SK-N-SH (cell line): ENCODE measurements around the gene OR1N1. TPM values are rescaled to one million over a fixed set of nuclear protein-coding genes. Genes with fewer than 3 reads are reported as not detected.

Source experiments
- CTCF ChIA-PET: fragments of 300-600, 350-600 bp; formaldehyde crosslinking; extraction: SDS; loops from one replicate; lab custom pipeline; 2021; lab: Yijun Ruan, JAX
- POLR2A ChIA-PET: fragments of 350-600 bp; sonication (Branson Sonifier 250); formaldehyde crosslinking; extraction: SDS; loops from one replicate; lab custom pipeline; 2020; ENCODE audit warnings: antibody characterized with exemption, inconsistent platforms; lab: Yijun Ruan, JAX
- DNase-seq: peaks from one replicate; pipeline ENCODE4 v3.0.0; 2012
- H2AFZ ChIP-seq: fragments of 200-600 bp; sonication (generic); 2 replicates; pipeline ENCODE4 v1.8.1; 2016; ENCODE audit warnings: antibody characterized with exemption, mild to moderate bottlenecking, low read depth
- H3F3A ChIP-seq: fragments of 200-600 bp; sonication (generic); replicated peaks from 2 replicates; pipeline ENCODE3; 2016; ENCODE audit warnings: antibody characterized with exemption, mild to moderate bottlenecking; ENCODE audit not compliant: insufficient read depth
- H3K27ac ChIP-seq, 2 experiments: fragments of 200-500 bp in 1 of 2; fragments of 200-600 bp in 1 of 2; sonication (Bioruptor generic) in 1 of 2; sonication (generic), shearing (Covaris generic) in 1 of 2; 2 replicates each; pipeline versions ENCODE4 v1.5.1 to v1.6.1; 2014 to 2016; ENCODE audit warnings: low read depth in 2 of 2, inconsistent platforms in 1 of 2, low read length in 1 of 2, mild to moderate bottlenecking in 1 of 2, mixed read lengths in 1 of 2
- H3K27me3 ChIP-seq: fragments of 200-600 bp; sonication (generic), shearing (Covaris generic); 2 replicates; pipeline ENCODE4 v1.6.1; 2016; ENCODE audit warnings: mixed run types; ENCODE audit not compliant: insufficient read depth
- H3K36me3 ChIP-seq, 2 experiments: fragments of 200-500 bp in 1 of 2; fragments of 200-600 bp in 1 of 2; sonication (Bioruptor generic) in 1 of 2; sonication (generic) in 1 of 2; replicated peaks in 1 of 2; 2 replicates each; pipeline versions ENCODE3 to v1.5.1; 2014 to 2016; ENCODE audit warnings: low read length in 1 of 2, mild to moderate bottlenecking in 1 of 2; ENCODE audit not compliant: insufficient read depth in 2 of 2, control insufficient read depth in 1 of 2
- H3K4me1 ChIP-seq, 2 experiments: fragments of 200-500 bp in 1 of 2; fragments of 200-600 bp in 1 of 2; sonication (Bioruptor generic) in 1 of 2; sonication (generic), shearing (Covaris generic) in 1 of 2; 2 replicates each; pipeline versions ENCODE4 v1.5.1 to v1.6.1; 2014 to 2016; ENCODE audit warnings: low read depth in 1 of 2, low read length in 1 of 2, mixed run types in 1 of 2; ENCODE audit not compliant: insufficient read depth in 2 of 2, control insufficient read depth in 1 of 2
- H3K4me2 ChIP-seq: fragments of 200-600 bp; sonication (generic), shearing (Covaris generic); 2 replicates; pipeline ENCODE4 v1.6.1; 2017; ENCODE audit warnings: mixed run types
- H3K4me3 ChIP-seq, 2 experiments: fragments of 200-500 bp in 1 of 2; fragments of 200-600 bp in 1 of 2; sonication (Bioruptor generic) in 1 of 2; sonication (generic), shearing (Covaris generic) in 1 of 2; 2 replicates each; pipeline versions ENCODE4 v1.5.1 to v1.8.1; 2014 to 2016; ENCODE audit warnings: low read depth in 2 of 2, inconsistent platforms in 1 of 2, low read length in 1 of 2, mild to moderate bottlenecking in 1 of 2, mixed read lengths in 1 of 2, moderate library complexity in 1 of 2
- H3K79me2 ChIP-seq: fragments of 200-600 bp; sonication (generic); 2 replicates; pipeline ENCODE4 v1.8.1; 2017; ENCODE audit warnings: mild to moderate bottlenecking; ENCODE audit not compliant: insufficient read depth
- H3K9ac ChIP-seq: fragments of 200-600 bp; sonication (generic); 2 replicates; pipeline ENCODE4 v1.6.1; 2017; ENCODE audit warnings: mixed run types
- H3K9me2 ChIP-seq: fragments of 200-600 bp; sonication (generic); 2 replicates; pipeline ENCODE4 v1.6.1; 2017; ENCODE audit warnings: mixed run types
- H3K9me3 ChIP-seq: fragments of 200-600 bp; sonication (generic); 2 replicates; pipeline ENCODE4 v1.6.1; 2017; ENCODE audit warnings: mixed run types, mild to moderate bottlenecking, moderate library complexity
- H4K20me1 ChIP-seq: fragments of 200-600 bp; sonication (generic); 2 replicates; pipeline ENCODE4 v1.6.1; 2017; ENCODE audit warnings: mild to moderate bottlenecking, mixed run types; ENCODE audit not compliant: insufficient read depth
- CHD2 ChIP-seq: fragments of 150-350 bp; IDR thresholded peaks from 2 replicates; pipeline ENCODE4 v1.6.1; 2018; ENCODE audit warnings: low read length; ENCODE audit not compliant: partially characterized antibody
- WGBS: methylation state at CpG from one replicate; pipeline ENCODE4 v1.1.6; 2017; ENCODE audit warnings: low lambda C conversion rate; 5-methylcytosine and 5-hydroxymethylcytosine counted together
- polyA plus RNA-seq, 3 experiments: library from polyadenylated mRNA; depleted of rRNA; stranded (reverse); fragments of >200 nt; gene quantifications; 2 replicates each; pipeline ENCODE4 v1.2.3, GENCODE V29; 2012

Gene OR1N1
- polyA plus RNA-seq, 1 of the 3 experiments (the other 2 are of a cell fraction): not detected

DNA sequence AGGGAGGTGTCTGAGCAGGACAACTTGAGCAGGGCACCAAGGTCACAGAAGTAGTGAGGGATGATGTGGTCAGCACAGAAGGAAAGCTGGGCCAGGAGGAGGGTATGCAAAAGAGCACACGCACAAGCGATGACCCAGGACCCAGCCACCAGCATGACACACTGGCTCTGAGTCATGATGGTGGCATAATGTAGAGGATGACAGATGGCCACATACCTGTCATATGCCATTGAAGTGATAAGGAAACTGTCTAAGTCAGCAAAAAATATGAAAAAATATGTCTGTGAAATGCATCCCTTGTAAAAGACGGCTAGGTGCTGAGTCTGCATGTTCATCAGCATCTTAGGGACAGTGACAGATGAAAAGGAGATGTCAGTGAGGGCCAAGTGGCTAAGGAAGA lies 49.7 kb downstream of the OR1N1 start:
- H3K4me1 ChIP-seq: no peaks in the 10 kb centered on the region
- H3K4me3 ChIP-seq: no peak overlapping the region
- no peaks in the 10 kb centered on the region for H3K27me3 ChIP-seq
- no peaks in the 10 kb centered on the region for H3F3A ChIP-seq
- H3K4me2 ChIP-seq: no peak overlapping the region
- no peaks in the 10 kb centered on the region for H3K79me2 ChIP-seq
- 57% methylated on average over 3 of the region's 3 CpGs for WGBS
- H3K36me3 ChIP-seq: no peaks in the 10 kb centered on the region
- POLR2A ChIA-PET: no interaction called here
- no peaks in the 10 kb centered on the region for H4K20me1 ChIP-seq
- TF ChIP-seq CHD2: no peak
- TF ChIP-seq, all 33 proteins: peak for 0
- no peaks in the 10 kb centered on the region for H3K9me3 ChIP-seq
- H3K9ac ChIP-seq: no peak overlapping the region
- no peak for DNase-seq
- CTCF ChIA-PET: interaction anchor here (1.4 to 4.8 kb wide), 2 partner anchors 13 to 21 kb away, joined by 3 to 32 read pairs; no protein-coding TSS in a partner anchor
- H2AFZ ChIP-seq: no peak overlapping the region
- no peak overlapping the region for H3K27ac ChIP-seq
- H3K9me2 ChIP-seq: no peaks in the 10 kb centered on the region

Other genes with a start within 250 kb of the OR1N1 start
- gene PTGS1, start 156.3 kb downstream of the OR1N1 start, polyA plus RNA-seq (2012; rRNA removed): 4.0 and 5.4 TPM in 2 replicates
- gene OR1J1, start 49.4 kb downstream of the OR1N1 start, polyA plus RNA-seq (2012; rRNA removed): not detected in 2 replicates
- not detected in 2 replicates for gene OR1J2, start 16.5 kb downstream of the OR1N1 start, polyA plus RNA-seq (2012; rRNA removed)
- 0.07 and 0.13 TPM in 2 replicates for gene OR1J4, start 8.2 kb downstream of the OR1N1 start, polyA plus RNA-seq (2012; rRNA removed)
- not detected in 2 replicates for gene OR1N2, start 25.8 kb upstream of the OR1N1 start, polyA plus RNA-seq (2012; rRNA removed)
- 0.05 and 0.07 TPM in 2 replicates for gene OR1L8, start 56.1 kb upstream of the OR1N1 start, polyA plus RNA-seq (2012; rRNA removed)
- 0.10 and 0.29 TPM in 2 replicates for gene OR1Q1, start 87.4 kb upstream of the OR1N1 start, polyA plus RNA-seq (2012; rRNA removed)
- not detected in 2 replicates for gene OR1B1, start 130.3 kb upstream of the OR1N1 start, polyA plus RNA-seq (2012; rRNA removed)
- gene OR1L1, start 134.4 kb upstream of the OR1N1 start, polyA plus RNA-seq (2012; rRNA removed): not detected in 2 replicates
- not detected in 2 replicates for gene OR1L3, start 147.8 kb upstream of the OR1N1 start, polyA plus RNA-seq (2012; rRNA removed)
- not detected in 2 replicates for gene OR1L4, start 196.7 kb upstream of the OR1N1 start, polyA plus RNA-seq (2012; rRNA removed)
- gene OR1L6, start 215.0 kb upstream of the OR1N1 start, polyA plus RNA-seq (2012; rRNA removed): not detected in 2 replicates